HG02571 (cell line): ENCODE data around the gene SLC7A8.

Source experiments
- ATAC-seq: cut with Tn5 transposase; IDR thresholded peaks from one replicate; pipeline ENCODE4 v1.9.1; 2021; ENCODE audit warnings: mild to moderate bottlenecking, moderate library complexity; ENCODE audit not compliant: unreplicated experiment

SLC7A8 gene

GRCh38 chr14:23160924-23161522 is 22.4 kb downstream of the SLC7A8 start:
- no peak for ATAC-seq

DNA sequence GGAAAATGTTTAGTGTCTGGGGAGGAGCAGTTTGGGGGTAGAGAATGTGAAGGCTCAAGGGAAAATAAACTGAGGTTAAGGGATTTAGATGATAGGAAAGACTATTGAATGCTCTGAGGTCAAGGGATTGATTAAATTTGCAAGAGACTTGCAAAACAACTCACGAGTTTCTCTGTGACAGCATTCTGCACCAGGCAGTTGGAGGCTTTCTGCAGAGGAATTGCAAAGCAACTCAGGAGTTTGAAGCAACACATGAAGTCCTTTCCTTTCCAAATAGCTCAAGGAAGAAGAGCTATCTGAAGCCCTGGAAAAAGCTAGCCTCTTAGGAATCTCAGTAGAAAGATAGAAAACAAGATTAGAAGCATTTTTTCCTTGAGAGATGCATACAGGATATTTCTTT is 23.9 kb downstream of the SLC7A8 start:
- ATAC-seq = no peak

GRCh38 chr14:23158779-23159178 is 24.7 kb downstream of the SLC7A8 start:
- ATAC-seq = no peak

DNA sequence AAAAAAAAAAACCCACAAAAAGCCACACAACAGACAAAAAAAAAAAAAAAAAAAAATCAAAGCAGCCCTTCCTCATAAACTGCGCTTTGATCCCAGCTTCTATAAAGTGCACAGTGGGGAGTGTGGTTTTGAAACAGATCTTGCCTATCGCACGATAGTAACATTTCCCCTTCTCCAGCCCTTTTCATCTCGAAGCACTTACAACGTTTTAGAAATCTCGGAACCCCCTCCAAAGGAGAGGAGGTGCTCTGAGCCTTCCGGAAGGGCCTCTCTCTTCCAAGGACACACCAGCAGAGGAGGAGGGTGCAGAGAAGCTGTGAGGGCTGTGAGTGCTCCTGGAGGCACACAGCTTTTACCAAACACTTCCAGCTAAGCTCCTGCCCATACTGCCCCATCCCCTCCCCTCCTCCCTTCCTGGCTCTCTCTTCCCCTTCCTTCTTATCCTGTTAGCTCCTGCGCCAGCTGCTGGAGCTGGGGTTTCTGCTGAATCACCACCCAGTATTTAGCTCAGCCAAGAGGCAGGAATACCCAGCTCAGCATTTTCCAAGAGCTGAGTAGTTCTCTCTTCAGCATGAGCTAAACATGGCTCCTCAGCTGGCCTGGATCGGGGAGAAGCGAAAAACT is 28.4 kb downstream of the SLC7A8 start:
- ATAC-seq = no peak

GRCh38 chr14:23153851-23154796 is 29.3 kb downstream of the SLC7A8 start:
- ATAC-seq = no peak

GRCh38 chr14:23151342-23151741 is 32.1 kb downstream of the SLC7A8 start:
- no peak for ATAC-seq

DNA sequence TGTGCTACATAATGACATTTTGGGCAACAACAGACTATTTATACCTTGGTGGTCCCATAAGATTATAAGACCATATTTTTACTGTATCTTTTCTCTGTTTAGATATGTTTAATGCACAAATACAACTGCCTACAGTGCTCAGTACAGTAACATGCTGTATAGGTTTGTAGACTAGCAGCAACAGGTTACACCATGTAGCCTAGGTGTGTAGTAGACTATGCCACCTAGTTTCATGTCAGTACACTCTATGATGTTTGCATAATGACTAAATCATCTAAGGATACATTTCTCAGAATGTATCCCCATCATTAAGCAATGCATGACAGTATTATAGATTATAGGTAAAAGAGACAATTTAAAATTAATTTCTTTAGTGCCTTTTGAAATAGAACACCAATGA is 33.7 kb downstream of the SLC7A8 start:
- no peak for ATAC-seq

GRCh38 chr14:23148591-23149249 is 34.7 kb downstream of the SLC7A8 start:
- no peak for ATAC-seq

DNA sequence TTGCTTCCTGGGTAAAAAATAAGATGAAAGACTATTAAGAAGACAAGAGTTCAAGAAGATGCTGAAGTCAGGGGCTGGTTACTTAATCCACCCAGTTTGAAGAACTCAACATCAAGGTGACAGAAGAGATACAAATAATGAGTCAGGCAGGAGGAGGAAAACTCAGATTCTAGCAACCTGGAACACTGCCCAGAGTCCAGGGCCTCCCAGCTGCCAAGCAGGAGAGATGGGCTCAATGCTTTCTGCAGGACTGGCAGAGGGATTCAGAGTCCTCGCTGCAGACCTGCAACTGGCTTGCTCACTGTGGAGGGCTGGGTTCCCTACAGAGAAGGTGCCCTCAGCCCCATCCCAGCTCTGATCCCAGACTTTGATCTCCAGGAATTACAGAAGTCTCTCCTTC is 35.8 kb downstream of the SLC7A8 start:
- ATAC-seq = no peak

- no peak for ATAC-seq
Observed at GRCh38 chr14:23146980-23147379, 36.5 kb downstream of the SLC7A8 start.

- no peak for ATAC-seq
Observed at GRCh38 chr14:23146351-23146910, 37.0 kb downstream of the SLC7A8 start.

DNA sequence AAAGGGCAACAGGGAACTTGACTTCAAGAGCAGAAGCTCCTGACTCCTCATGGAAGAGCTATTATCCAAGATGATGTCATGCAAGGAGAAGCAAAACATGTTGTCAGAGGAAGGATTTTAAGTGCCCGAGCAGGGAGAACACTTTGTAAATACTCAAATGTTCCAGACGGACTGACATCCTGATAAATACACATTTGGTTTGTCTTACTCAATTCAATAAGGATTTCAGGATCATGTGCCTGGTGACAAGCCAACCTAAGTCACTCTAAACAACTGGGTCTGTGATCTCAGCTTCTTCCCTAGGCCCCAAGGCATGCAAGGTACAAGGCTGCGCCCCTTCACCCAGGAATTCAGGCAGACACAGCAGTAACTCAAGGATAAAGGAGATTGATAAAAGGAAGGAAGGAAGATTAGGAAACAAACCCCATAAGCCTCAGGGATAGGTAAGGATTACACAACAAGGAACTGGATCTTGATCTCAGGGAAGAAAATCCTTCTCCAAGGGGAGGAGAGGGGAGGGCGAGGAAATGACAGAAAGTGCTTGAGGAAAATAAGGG is 37.6 kb downstream of the SLC7A8 start:
- no peak for ATAC-seq

DNA sequence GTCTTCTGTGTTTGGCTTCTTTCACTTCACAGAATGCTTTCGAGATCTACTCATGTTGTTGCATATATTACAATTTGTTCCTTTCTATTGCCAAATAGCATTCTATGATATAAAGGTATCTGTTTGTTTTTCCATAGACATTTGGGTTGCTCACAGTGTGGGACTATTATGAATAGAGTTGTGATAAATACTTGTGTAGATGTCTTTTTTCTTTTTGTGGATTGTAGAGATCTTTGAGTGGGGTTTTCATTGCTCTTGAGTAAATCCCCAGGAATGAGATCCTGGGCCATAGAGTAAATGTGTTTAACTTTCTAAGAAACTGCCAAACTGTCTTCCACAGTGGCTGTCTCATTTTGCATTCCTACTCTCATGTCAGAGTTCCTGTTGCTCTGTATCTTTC is 39.5 kb downstream of the SLC7A8 start:
- no peak for ATAC-seq

- no peak for ATAC-seq
Observed at GRCh38 chr14:23142826-23143225, 40.6 kb downstream of the SLC7A8 start.

DNA sequence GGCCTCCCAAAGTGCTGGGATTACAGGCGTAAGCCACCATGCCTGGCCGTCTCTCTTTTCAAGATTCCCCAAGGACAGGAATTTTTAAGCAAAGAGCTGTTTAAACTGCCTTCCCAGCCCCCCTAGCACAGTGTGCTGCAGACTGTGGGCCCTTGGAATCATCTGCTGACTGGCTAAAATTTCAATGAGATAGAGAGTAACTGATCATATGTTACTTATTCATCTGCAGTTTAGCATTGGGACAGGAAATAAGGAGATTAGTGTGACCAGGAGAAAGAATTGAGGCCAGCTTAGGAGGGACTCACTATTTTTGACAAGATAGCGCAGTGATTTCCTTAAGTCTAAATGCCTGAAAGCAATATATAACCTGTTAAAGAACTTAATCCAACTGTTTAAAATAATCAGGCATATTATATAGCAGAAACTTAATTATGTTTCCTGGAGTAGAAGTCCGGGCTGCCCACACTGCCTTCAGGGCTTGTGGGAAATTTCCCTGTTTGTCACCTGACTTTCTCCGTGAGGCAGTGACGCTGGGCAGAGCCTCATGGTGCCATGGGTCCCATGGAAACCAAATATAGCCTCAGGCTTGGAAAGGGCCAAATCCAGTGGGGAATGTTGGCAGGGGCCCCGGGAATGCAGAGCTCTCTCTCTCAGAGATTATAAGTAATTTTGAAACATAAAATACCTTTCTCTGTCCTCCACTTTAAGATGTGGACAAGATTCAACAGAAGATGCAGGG is 41.6 kb downstream of the SLC7A8 start:
- ATAC-seq = no peak

DNA sequence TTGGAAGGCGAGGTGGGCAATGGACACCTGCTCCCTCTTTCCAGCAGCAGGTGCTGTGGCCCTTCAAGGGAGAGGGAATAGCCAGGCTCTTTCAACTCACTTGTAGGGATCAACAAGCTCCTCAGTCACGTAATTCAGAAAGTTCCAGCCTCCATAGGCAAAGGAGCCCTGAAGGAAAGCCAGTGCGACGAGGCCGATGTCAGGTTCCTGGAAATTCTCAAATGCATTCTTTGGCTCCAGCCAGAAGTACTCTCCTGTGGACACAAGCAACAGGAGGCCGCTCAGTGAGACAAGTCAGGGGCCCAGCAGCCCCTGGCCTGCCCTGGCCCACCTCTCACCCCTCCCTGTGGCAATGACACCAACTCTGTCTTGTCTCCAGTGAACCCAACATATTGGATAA is 43.1 kb downstream of the SLC7A8 start:
- ATAC-seq = no peak

- ATAC-seq = no peak
Observed at GRCh38 chr14:23139874-23140273, 43.6 kb downstream of the SLC7A8 start.

GRCh38 chr14:23137813-23138535 is 45.5 kb downstream of the SLC7A8 start:
- ATAC-seq = no peak

DNA sequence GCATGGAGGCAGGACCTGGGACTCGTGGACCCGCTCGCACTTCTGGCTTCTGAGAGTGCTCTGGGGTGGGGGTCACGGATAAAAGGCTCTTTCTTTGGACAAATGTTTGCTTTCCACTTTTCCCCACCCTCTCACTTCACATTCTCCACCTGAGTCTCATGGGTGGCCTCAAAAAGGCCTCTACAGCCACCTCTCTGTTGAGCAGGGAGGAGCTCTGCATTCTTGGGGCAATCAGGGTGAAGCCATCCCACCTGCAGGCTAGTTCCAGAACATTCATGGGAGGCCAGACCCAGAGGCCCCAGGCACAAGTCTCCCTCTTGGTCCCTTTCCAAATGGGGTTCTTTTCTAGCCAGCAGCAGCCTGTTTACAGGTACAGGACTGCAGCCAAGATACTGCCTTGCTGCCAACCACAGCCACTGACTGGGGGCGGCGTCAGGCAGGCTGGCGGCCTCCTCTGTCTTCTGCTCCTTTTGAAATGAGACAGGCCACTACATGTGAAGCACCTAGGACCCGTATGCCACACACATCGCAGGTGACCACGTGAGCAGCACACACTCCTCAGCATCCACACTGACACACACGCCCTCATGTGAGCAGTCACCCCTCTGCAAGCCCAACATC is 46.2 kb downstream of the SLC7A8 start:
- no peak for ATAC-seq
